Kidney (tissue), 14 donors: Measurements from ENCODE around the gene CHIT1. TPM values are rescaled to one million over a fixed set of nuclear protein-coding genes. Genes with fewer than 3 reads are reported as not detected.

Experiments
- DNase-seq, 5 donors: peaks; one replicate each; pipeline ENCODE4 v3.0.0-alpha.2; 2013 to 2020
- FAIRE-seq: peaks from 2 replicates; lab custom pipeline; 2012; peaks lifted over from hg19 to GRCh38; lab: Jason Lieb, UNC
- H3K27ac ChIP-seq, 2 donors: one replicate each; pipeline ENCODE4 v1.7.0; 2013; ENCODE audit warnings: low read depth in 2 of 2, low read length in 2 of 2, inconsistent platforms in 1 of 2
- H3K27me3 ChIP-seq: one replicate; pipeline ENCODE4 v1.7.1; 2013; ENCODE audit warnings: low read length, inconsistent platforms; ENCODE audit not compliant: control insufficient read depth, insufficient read depth
- H3K36me3 ChIP-seq, 3 donors: one replicate each; pipeline versions ENCODE4 v1.7.0 to v1.7.1; 2013; ENCODE audit warnings: low read length in 3 of 3, control low read depth in 1 of 3, inconsistent platforms in 1 of 3; ENCODE audit not compliant: insufficient read depth in 3 of 3, control insufficient read depth in 2 of 3
- H3K4me1 ChIP-seq, 3 donors: one replicate each; pipeline versions ENCODE4 v1.7.0 to v1.7.1; 2013; ENCODE audit warnings: low read length in 3 of 3, inconsistent platforms in 1 of 3, low read depth in 1 of 3; ENCODE audit not compliant: control insufficient read depth in 2 of 3, insufficient read depth in 2 of 3
- H3K4me3 ChIP-seq, 3 donors: one replicate each; pipeline versions ENCODE4 v1.7.0 to v1.8.1; 2013; ENCODE audit warnings: low read length in 3 of 3, control low read depth in 1 of 3, inconsistent platforms in 1 of 3
- H3K9ac ChIP-seq, 3 donors: one replicate each; pipeline versions ENCODE4 v1.7.0 to v1.7.1; 2013; ENCODE audit warnings: low read length in 3 of 3, control low read depth in 1 of 3, inconsistent platforms in 1 of 3
- H3K9me3 ChIP-seq, 3 donors: one replicate each; pipeline versions ENCODE4 v1.7.0 to v1.7.1; 2013; ENCODE audit warnings: low read length in 3 of 3, control low read depth in 1 of 3, inconsistent platforms in 1 of 3; ENCODE audit not compliant: control insufficient read depth in 2 of 3, insufficient read depth in 1 of 3
- intact Hi-C: fragments of 100-400 bp; cut with DNase I; formaldehyde crosslinking; loops from one replicate; pipeline ENCODE4 v1.11.1; 2022
- polyA plus RNA-seq: library from polyadenylated mRNA; stranded (reverse); fragments of 350-450 nt; fragmentation: Illumina TruSeq; extraction: RNeasy Lipid Tissue Mini Kit (QIAGEN cat#74804); gene quantifications from one replicate; pipeline ENCODE4 v1.2.3, GENCODE V29; 2014; ENCODE audit warnings: low read depth, low replicate concordance; ENCODE audit not compliant: insufficient read depth
- total RNA-seq: library from RNA; stranded (reverse); fragmentation: NEBNext Ultra II Directional; extraction: Animal tissue kit (Norgen Biotek cat#: 25700); gene quantifications from one replicate; pipeline ENCODE4 v1.2.1, GENCODE V29; 2021
- TF ChIP-seq, protein P1 (sequence below): IDR thresholded peaks from 3 replicates; pipeline ENCODE4 v1.5.1; 2012; ENCODE audit warnings: mild to moderate bottlenecking, moderate library complexity, borderline replicate concordance; ENCODE audit not compliant: insufficient read depth; ENCODE audit errors: extremely low read depth
- donor health status: control.
- donor health status: control.
- donor health status: control.
- donor health status: control.
- donor health status: control.
- donor health status: DM: yes; HTN: yes; CAD: no.
- donor health status: Normal renal cell carcinoma (clear cell type).

CHIT1 gene
- total and polyA plus RNA-seq, 2 donors from 2014 or later, result 1.1 TPM; not detected in 1

DNA sequence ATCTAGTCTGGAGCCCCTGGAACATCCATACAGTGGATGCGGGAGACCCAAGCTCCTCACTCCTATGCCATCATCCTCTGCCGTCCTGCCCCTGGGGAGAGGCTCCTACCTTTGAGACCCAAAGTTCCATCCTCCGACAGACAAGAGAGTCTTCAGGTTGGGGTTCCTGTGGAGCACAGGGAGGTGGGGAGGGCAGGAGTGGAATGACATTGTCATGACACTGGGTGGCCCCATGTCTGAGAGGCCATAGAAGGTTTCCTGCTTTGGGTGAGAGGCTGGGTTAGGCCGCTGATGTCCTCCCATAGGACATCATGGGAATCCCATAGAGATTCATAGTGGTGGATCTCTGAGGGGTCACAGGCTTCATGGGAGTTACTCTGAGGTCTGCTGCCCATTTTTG lies 45.0 kb downstream of the CHIT1 start:
- H3K36me3 ChIP-seq, result no peaks in the 10 kb centered on the region
- no peaks in the 10 kb centered on the region for H3K9me3 ChIP-seq
- no peaks in the 10 kb centered on the region for H3K27me3 ChIP-seq
- H3K4me3 ChIP-seq, result no peak overlapping the region
- intact Hi-C loops, result no loop called here
- no peak overlapping the region for H3K27ac ChIP-seq
- H3K9ac ChIP-seq, result no peak overlapping the region
- peaks cover 0 to 4% (median 3%) of the 10 kb centered on the region in 3 donors for H3K4me1 ChIP-seq
- TF ChIP-seq, protein P1, sequence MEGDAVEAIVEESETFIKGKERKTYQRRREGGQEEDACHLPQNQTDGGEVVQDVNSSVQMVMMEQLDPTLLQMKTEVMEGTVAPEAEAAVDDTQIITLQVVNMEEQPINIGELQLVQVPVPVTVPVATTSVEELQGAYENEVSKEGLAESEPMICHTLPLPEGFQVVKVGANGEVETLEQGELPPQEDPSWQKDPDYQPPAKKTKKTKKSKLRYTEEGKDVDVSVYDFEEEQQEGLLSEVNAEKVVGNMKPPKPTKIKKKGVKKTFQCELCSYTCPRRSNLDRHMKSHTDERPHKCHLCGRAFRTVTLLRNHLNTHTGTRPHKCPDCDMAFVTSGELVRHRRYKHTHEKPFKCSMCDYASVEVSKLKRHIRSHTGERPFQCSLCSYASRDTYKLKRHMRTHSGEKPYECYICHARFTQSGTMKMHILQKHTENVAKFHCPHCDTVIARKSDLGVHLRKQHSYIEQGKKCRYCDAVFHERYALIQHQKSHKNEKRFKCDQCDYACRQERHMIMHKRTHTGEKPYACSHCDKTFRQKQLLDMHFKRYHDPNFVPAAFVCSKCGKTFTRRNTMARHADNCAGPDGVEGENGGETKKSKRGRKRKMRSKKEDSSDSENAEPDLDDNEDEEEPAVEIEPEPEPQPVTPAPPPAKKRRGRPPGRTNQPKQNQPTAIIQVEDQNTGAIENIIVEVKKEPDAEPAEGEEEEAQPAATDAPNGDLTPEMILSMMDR, result no peak
- DNase-seq, result no peak
- FAIRE-seq, result no peak

DNA sequence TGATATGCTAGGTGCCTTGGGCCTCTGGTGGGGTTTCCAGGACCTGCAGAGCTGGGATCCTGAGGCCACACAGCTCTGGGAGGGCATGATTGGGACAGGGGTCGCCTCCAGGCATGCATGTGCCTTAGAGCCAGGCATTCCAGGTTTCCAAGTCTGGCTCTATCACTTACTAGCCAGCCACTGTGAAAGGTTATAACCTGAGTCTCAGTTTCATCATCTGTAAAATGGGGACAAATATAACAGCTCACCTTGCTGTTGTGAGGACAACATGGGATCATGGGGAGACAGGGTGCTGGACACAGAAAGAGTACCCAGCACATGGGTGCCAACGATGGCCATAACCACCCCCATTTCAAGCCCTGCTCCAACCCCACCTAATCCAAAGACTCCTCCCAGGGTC lies 45.6 kb downstream of the CHIT1 start:
- intact Hi-C loops, result no loop called here
- no peak for FAIRE-seq
- H3K36me3 ChIP-seq, result no peaks in the 10 kb centered on the region
- TF ChIP-seq, protein P1, result no peak
- H3K27ac ChIP-seq, result no peak overlapping the region
- no peak for DNase-seq
- no peak overlapping the region for H3K4me3 ChIP-seq
- H3K27me3 ChIP-seq, result no peaks in the 10 kb centered on the region
- H3K9ac ChIP-seq, result no peak overlapping the region
- peaks cover 0 to 4% (median 3%) of the 10 kb centered on the region in 3 donors for H3K4me1 ChIP-seq
- H3K9me3 ChIP-seq, result no peaks in the 10 kb centered on the region

DNA sequence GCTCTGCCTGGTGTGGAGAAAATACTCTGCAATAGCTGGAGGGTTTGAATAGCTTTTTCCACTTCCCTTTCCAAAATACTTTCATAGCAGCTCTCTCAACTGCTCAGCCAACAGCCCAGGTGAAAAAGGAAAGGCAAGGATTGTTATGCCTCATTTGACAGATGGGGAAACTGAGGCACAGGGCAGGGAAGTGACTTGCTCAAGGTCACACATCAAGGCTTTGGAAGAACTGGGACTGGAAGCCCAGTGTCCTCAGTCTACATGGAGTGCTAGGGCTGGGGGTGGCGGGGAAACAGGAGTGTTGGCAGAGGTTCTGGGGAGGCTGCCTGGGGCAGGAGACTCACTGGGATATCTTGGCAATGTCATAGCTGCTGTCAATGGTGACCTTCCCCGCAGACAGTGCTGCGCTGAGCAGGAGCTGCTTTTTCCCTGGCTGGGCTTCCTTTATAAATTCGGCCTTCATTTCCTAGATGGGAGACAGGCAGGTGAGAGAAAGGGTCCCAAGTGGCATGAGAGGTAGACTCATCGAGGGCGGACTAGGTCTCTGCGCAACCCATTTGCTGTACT lies 47.0 kb downstream of the CHIT1 start:
- FAIRE-seq (no peak), DNase-seq (no peak)
- peaks cover 0 to 5% (median 2%) of the 10 kb centered on the region in 3 donors for H3K4me1 ChIP-seq
- H3K27ac ChIP-seq, result no peak overlapping the region
- H3K9me3 ChIP-seq, result no peaks in the 10 kb centered on the region
- no peaks in the 10 kb centered on the region for H3K36me3 ChIP-seq
- H3K4me3 ChIP-seq, result no peak overlapping the region
- TF ChIP-seq, protein P1, result no peak
- intact Hi-C loops, result no loop called here
- no peaks in the 10 kb centered on the region for H3K27me3 ChIP-seq
- no peak overlapping the region for H3K9ac ChIP-seq
